HepG2 (cell line): Measurements from ENCODE around the gene NEK9.

Experiments
- CTCF ChIP-seq: sonication (generic); formaldehyde crosslinking; IDR thresholded peaks from 2 replicates; pipeline ENCODE4 v1.5.0; 2020; ENCODE audit warnings: mild to moderate bottlenecking, missing genetic modification reagents, moderate library complexity
- HOXA7 ChIP-seq: sonication (generic); formaldehyde crosslinking; IDR thresholded peaks from 2 replicates; pipeline ENCODE4 v1.8.1; 2022; ENCODE audit warnings: mild to moderate bottlenecking, missing genetic modification reagents, moderate library complexity
- KIAA2018 ChIP-seq: sonication (generic); formaldehyde crosslinking; IDR thresholded peaks from 2 replicates; pipeline ENCODE4 v1.5.0; 2020; ENCODE audit warnings: mild to moderate bottlenecking, missing genetic modification reagents, borderline replicate concordance
- POLR2A ChIP-seq, 2 experiments: IDR thresholded peaks; 2 replicates each; pipeline ENCODE4 v1.6.1; 2011; ENCODE audit warnings: low read depth in 2 of 2, low read length in 2 of 2, mild to moderate bottlenecking in 1 of 2, moderate library complexity in 1 of 2; ENCODE audit not compliant: insufficient read depth in 1 of 2
- PPARG ChIP-seq: conservative IDR thresholded peaks from 2 replicates; pipeline ENCODE4 v1.6.1; 2016; ENCODE audit warnings: missing biosample characterization, missing genetic modification reagents
- REST ChIP-seq, 2 experiments: IDR thresholded peaks; 2 replicates each; pipeline ENCODE4 v1.6.1; 2011 to 2012; ENCODE audit warnings: low read length in 2 of 2, borderline replicate concordance in 1 of 2, low read depth in 1 of 2, mild to moderate bottlenecking in 1 of 2, moderate library complexity in 1 of 2
- SIX1 ChIP-seq: sonication (generic); formaldehyde crosslinking; IDR thresholded peaks from 2 replicates; pipeline ENCODE4 v1.4.0; 2020; ENCODE audit warnings: missing genetic modification reagents, borderline replicate concordance
- THAP7 ChIP-seq: sonication (generic); formaldehyde crosslinking; IDR thresholded peaks from 2 replicates; pipeline ENCODE4 v1.8.1; 2023; ENCODE audit warnings: mild to moderate bottlenecking, missing genetic modification reagents
- UBTF ChIP-seq: sonication (generic); formaldehyde crosslinking; IDR thresholded peaks from 2 replicates; pipeline ENCODE4 v1.4.0; 2020; ENCODE audit warnings: mild to moderate bottlenecking, missing genetic modification reagents
- ZNF609 ChIP-seq: sonication (generic); formaldehyde crosslinking; IDR thresholded peaks from 2 replicates; pipeline ENCODE4 v1.4.0; 2020; ENCODE audit warnings: mild to moderate bottlenecking, missing genetic modification reagents, borderline replicate concordance

- TF ChIP-seq CTCF (CRISPR knock-in tag) (no peak), HOXA7 (CRISPR knock-in tag) (no peak), THAP7 (no peak), POLR2A (IDR thresholded peaks at IDR 0.05; ENCODE audit: insufficient read depth in 1 of 2, low read depth in 2 of 2, low read length in 2 of 2) (no peak), REST (IDR thresholded peaks at IDR 0.05; ENCODE audit: borderline replicate concordance in 1 of 2, low read depth in 1 of 2, low read length in 2 of 2) (no peak), KIAA2018 (CRISPR knock-in tag) (no peak), SIX1 (CRISPR knock-in tag) (no peak), ZNF609 (no peak), PPARG (CRISPR knock-in tag) (no peak), UBTF (CRISPR knock-in tag) (no peak)
Measured at GRCh38 chr14:75079521-75079920, 47.3 kb downstream of the NEK9 start.
